NCI-H187 treated with DMSO at 0.1 percent for 48 hours (cell line): ENCODE measurements around the gene MAD1L1.
"Not testable (repeated sequence)": the region's sequence is repeated elsewhere in the genome, so short reads cannot be mapped to it uniquely, and the experiment has no call there.

Source experiments
- DNase-seq: peaks from one replicate; lab custom pipeline; 2025; lab: John Stamatoyannopoulos, UW

MAD1L1 gene

DNA sequence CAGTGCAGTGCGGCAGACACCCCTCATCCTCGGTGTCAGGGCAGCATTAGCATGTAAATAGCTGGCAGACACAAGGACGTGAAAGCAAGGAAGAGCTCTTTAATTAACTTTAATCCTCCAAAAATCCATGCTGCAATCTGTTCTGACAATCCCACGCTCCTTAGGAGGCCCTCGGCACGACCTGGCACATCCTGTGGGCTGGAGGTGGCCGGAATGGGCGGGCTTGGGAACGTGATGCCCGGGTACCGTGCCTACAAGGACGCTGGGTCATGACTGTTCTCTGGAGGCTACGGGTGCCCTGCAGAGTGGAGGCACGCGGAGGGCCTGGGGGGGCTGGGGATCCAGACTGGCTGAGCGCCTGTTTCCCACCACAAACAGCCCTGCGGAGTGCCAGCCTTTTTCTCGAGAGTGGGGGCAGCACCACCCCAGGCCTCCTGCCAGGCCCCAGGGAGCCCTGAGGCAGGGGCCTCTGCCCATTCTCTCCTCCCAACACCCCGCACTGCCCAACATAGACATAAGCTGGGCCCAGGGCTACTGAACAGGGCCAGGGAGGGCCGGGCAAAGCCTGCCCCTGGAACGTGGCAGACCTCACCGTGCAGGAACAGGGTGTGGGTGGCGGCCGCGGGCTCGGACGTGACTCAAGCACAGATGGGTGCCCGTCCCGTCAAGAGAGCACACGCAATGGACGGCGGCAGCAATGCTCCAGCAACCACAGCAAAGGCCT, 189.3 kb downstream of the MAD1L1 start:
- no peak for DNase-seq

GRCh38 chr7:2042650-2043049, 190.1 kb downstream of the MAD1L1 start:
- DNase-seq: no peak

DNA sequence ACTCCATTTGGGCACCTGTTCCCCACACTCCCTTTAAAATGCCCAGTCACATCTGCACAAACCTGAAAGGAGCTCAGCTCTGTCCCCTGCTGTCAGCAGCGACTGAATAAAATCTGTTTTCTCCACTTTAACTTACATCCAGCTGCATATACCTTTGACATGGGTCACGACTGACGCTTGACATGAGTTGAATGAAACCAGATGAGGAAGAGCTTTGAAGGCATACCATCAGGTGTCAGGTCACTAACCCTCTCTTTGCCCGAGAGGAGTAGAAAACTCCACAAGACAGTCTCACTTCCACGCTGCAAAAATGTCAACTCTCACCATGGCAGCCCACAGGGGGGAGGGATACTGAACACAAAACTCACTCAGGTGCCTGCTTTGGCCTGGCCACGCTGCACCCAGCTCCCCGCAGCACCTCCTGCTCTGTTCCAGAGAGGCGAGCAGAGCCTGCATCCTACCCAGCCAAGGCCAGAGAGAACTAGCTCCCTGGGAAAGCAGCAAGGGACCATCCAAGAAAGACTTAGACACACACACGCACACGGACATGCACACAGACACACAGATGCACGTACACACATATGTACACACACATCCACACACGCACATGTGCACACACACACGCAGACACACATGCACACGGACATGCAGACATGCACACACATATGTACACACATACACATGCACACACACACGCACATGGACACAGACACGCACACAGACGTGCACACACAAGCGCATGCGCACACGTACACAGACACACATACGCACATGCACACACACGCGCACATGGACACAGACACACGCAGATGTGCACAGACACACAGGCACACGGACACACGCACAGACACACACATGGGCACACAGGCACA, 191.0 kb downstream of the MAD1L1 start:
- no peak for DNase-seq

DNA sequence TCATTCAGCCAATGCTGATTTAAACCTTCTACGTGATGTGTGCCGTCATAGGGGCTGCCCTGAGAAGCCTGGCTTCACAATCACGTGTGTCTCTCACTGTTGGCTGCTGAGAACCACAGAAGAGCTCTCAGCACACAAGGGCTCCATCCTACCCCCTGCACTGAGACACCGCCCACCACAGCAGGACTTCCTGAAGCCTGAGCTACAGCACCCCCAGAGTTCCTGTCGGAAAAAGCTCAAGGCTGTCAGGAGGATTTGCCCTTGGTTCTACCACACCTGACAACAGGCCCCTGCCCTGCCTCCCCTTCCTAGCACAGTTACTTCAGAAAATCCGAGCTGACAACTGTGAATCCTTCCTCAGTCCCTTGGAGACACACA, 191.9 kb downstream of the MAD1L1 start:
- no peak for DNase-seq

DNA sequence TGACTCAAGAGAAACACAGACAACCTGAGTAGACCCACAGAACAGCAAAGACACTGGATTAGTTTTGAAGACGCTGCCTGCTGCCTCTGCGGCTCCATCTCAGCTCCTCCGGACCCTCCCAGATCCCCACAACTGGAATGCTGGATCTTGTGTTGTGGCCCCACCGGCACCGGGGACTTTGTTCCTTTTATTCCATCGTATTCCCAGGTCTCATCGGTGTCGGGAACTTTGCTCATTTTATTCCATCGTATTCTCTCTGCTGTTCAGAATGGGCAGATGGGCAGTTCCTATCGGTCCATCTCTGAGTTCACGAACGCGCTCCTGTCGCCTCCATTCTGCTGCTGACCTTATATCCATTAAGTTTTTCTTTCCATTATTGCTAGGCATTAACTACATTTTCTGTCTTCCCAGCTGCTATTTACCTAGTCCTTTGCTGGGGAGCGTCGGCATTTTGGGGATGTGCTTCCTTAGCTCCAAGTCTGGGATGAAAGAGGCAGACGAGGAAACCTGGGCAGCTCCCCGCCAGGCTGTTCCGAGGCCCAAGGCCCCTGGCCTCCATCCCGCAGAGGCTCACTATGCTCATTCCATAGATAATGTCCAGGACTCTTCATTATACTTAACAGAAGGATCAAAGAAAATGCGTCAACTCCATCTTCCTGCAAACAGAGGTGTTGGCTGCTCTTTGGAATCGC, 192.4 kb downstream of the MAD1L1 start:
- no peak for DNase-seq

DNA sequence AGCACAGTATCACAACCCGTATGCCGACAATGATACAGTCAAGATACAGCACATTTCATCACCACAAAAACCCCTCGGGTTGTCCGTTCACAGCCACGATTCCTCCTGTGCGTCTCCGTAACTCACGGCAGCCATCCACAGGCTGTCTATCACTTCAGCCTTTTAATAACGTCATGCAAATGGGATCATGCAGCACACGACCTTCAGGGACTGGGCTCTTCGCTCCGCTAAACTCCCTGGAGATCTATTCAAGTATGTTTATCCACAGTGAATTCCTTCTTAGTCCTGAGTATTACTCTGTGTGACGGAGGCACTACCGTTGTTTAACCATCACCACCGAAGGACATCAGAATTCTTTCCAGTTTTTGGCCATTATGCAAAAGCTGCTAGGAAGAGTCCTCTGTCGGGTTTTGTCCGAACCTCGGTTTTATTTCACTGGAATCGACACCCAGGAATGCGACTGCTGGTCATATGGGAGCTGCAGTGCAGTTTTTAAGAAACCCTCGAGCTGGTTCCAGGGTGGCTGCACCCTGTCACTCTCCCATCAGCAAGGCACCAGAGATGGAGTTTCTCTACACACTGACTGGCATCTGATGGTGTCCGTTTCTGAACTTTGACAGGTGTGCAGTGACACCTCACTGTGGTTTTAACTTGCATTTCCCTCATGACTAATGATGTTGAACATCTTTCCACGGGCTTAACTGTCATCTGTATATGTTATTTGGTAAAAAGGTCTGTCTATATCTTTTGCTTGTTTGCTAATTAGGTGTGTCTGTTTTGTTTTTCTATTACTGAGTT, 193.6 kb downstream of the MAD1L1 start:
- DNase-seq: no peak

DNA sequence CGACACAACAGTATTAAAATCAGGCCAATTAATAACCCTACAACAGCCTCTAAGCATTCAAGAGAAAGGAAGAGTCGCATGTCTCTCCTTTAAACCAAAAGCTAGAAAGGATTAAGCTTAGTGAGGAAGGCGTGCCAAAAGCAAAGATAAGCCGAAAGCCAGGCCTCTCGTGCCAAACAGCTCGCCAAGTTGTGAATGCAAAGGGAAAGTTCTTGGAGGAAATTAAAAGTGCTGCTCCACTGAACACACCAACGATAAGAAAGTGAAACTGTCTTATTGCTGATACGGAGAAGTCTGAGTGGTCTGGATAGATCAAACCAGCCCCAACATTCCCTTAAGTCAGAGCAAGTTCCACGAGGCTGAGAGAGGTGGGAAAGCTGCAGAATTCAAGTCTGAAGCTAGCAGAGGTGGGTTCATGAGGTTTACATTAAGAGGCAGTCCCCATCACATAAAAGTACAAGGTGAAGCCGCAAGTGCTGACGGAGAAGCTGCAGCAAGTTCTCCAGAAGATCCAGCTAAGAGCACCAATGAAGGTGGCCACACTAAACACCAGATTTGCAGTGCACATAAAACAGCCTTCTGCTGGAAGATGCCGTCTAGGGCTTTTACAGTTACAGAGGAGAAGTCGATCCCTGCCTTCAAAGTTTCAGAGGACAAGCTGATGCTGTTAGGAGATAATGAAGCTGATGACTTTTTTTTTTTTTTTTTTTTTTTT, 194.8 kb downstream of the MAD1L1 start:
- DNase-seq: no peak

GRCh38 chr7:2037301-2037807, 195.4 kb downstream of the MAD1L1 start:
- DNase-seq: no peak

DNA sequence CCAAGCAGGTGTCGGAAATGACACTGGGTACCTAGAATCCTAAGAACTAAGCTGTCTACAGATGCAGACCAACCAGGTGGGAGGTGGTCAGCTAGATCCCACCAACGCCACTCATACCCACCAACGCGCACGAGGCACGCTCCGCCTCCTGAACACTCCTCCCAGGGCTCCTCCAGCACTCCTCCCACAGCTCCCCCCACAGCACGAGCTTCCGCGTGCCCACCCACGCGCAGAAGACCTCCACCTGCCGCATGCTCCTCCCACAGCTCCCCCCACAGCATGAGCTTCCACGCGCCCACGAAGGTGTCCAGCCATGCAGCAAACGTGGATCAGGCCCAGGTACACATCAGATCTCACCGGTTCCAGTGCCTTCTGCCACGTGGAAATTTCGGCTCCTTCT, 196.0 kb downstream of the MAD1L1 start:
- DNase-seq: no peak

GRCh38 chr7:2036201-2036600, 196.5 kb downstream of the MAD1L1 start:
- not testable (repeated sequence) for DNase-seq

GRCh38 chr7:2034291-2035201, 198.2 kb downstream of the MAD1L1 start:
- DNase-seq: no peak

DNA sequence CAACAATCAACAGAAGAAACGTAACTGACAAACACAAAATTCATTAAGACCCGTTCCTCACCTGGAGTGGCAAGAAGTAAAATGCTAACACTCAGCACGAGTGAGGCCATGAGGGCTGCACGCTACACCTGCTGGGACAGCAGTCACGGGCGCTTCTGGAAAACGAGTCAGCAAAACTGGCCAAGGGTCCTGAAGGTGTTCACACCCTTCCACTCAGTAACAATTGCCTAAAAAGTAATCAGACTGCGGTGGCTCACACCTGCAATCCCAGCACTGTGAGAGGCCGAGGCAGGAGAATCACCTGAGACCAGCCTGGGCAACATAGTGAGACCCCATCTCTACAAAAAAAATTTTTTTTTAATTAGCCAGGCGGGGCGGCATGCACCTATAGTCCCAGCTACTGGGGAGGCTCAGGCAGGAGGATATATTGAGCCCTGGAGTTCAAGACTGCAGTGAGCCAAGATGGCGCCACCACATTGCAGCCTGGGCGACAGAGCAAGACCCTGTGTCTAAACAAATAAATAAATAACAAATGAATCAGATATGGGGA, 199.1 kb downstream of the MAD1L1 start:
- DNase-seq: no peak

GRCh38 chr7:2032876-2033407, 199.8 kb downstream of the MAD1L1 start:
- no peak for DNase-seq

DNA sequence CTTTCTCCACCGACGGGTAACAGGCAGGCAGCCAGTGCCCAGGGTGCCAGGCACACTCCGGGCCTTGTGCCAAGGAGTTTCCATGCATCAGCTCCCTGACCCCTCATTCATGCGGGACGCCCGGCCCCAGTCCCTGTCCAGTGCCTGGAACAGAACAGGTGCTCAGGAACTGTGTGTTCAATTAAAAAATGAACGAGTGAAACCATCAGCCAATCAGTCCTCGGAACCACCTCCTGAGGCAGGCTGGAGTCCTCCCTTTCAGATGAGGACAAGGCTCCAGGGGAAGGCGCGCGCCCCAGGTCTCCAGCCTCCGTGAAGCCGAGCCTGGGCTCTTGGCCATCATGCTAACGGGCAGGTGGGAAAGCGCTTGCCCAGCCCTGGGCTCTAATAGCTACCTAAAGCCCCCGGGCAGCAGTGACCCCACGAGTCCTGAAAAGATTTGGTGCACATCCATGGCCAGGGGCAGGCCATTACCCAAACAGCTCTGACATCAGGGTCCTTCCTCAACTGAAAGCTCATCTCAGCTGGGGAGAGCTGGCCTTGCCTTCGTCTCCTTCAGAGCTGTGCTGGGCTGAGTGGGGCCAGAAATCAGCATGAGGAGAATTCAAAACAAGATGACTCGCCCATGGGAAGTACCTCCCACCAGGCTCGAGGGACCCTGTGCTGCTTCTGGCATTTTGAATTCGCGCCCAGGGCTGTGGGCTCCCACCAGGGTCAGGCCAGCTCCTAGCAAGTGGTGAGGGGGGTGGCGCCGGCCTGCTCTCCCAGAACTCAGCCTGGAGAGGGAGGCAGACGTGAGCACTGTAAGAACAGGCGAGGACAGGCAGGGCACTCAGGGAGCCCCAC, 200.5 kb downstream of the MAD1L1 start:
- DNase-seq: no peak

DNA sequence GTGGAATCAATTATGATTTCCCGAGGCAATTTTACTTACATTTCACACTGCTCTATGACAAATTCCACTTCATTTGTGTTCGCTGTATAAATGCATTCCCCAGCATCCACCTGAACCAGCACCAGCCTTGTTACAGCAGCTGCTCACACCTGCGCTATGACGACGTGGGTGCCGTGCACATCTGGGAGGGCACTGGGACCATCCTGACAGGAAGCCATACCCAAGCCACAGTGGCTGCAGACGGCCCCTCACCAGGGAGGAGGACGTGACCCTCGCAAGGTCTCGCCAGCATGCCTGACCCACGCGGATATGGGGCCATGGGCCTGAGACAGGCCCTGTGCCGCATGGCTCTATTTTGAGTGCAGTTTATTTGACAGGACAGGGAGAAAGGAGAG, 201.3 kb downstream of the MAD1L1 start:
- no peak for DNase-seq

DNA sequence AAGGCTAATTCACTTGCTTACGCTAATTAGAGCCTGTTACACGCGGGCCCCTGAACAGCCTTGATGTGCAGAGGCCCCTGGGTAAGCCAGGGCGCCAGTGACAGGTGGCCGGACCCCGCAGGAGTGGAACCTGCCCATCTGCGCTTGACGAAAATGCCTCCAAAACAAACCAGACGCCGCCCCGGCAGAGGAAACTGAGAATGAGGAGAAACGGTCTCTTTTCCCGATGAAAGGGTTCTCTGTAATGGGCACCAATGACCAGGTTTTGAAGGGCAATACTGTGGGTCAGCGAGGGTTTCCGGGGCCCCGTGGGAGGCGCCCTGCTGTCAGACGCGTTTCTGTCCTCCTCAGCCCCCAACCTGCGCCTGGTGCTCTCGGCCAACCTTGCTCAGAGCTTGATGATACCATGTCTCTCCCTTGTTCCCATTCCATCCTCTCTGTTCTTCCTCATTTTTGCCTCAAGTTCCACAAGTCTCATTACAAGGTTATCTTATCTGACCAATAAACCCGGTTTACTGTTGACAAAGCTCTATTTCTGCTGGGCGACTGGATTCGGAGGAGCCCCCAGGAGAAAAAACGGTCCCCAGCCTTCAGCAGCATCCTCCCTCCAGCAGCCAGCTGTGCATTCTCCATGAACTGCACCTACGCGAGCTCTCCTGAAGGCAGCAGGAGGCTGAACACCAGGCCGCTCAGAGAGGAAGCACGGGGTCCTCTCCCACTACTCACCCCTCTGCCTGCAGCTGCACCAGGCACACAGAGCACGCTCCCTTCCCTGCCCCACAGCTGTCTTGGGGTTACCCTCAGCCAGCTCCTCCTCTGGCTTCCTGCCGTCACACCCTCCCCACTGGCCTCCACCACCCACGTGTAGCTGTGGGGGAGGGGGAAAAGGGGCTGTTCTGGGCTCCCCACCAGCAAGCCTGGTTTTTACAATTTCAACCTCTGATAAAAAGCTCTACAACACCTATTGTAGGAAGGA, 202.0 kb downstream of the MAD1L1 start:
- DNase-seq: no peak

- DNase-seq: no peak
These were observed 202.8 kb downstream of the MAD1L1 start for GRCh38 chr7:2029936-2030335.
